Ascending aorta (tissue), 2 donors: ENCODE measurements around the gene ST7L. TPM values are rescaled to one million over a fixed set of nuclear protein-coding genes. Genes with fewer than 3 reads are reported as not detected.

Experiments used
- DNase-seq, 2 donors: peaks; one replicate each; pipeline ENCODE4 v3.0.0-alpha.2; 2019; ENCODE audit warnings: low spot score in 2 of 2
- H3K27ac ChIP-seq, 2 donors: fragments of 200-600 bp; sonication (generic); one replicate each; pipeline ENCODE4 v1.5.1; 2016 to 2017; ENCODE audit warnings: mild to moderate bottlenecking in 1 of 2
- H3K27me3 ChIP-seq: fragments of 200-600 bp; sonication (generic); one replicate; pipeline ENCODE4 v1.5.1; 2017
- H3K36me3 ChIP-seq, 2 donors: fragments of 200-600 bp; sonication (generic); one replicate each; pipeline ENCODE4 v1.5.1; 2016
- H3K4me1 ChIP-seq, 2 donors: fragments of 200-600 bp; sonication (generic); one replicate each; pipeline ENCODE4 v1.5.1; 2016 to 2017; ENCODE audit warnings: mild to moderate bottlenecking in 1 of 2
- H3K4me3 ChIP-seq, 2 donors: fragments of 200-600 bp; sonication (generic); one replicate each; pipeline ENCODE4 v1.5.1; 2016 to 2017; ENCODE audit warnings: mild to moderate bottlenecking in 1 of 2
- H3K9me3 ChIP-seq, 2 donors: fragments of 200-600 bp; sonication (generic); one replicate each; pipeline ENCODE4 v1.5.1; 2016
- CTCF ChIP-seq, 3 experiments: fragments of 200-600 bp in 2 of 3; fragments of 450-650 bp in 1 of 3; sonication (generic) in 2 of 3; IDR thresholded peaks; one replicate each; pipeline ENCODE4 v1.5.1; 2016 to 2019; ENCODE audit warnings: antibody characterized with exemption in 3 of 3, mild to moderate bottlenecking in 1 of 3, moderate library complexity in 1 of 3
- intact Hi-C: fragments of 100-400 bp; cut with DNase I; formaldehyde crosslinking; loops from one replicate; pipeline ENCODE4 v1.15.1; 2023
- total RNA-seq: library from RNA; depleted of rRNA; stranded (reverse); fragments of >200 nt; gene quantifications from one replicate; pipeline ENCODE4 v1.1.0, GENCODE V29; 2016

Gene ST7L
- total RNA-seq, 1 donor from 2014 or later = 4.0 TPM

- no peak overlapping the region for H3K27ac ChIP-seq
- no peak for TF ChIP-seq CTCF (IDR thresholded peaks at IDR 0.05)
Measured at GRCh38 chr1:112522621-112523020, 96.3 kb downstream of the ST7L start.

GRCh38 chr1:112520166-112520565, 98.8 kb downstream of the ST7L start:
- H3K4me1 ChIP-seq = no peaks in the 10 kb centered on the region
- TF ChIP-seq CTCF (IDR thresholded peaks at IDR 0.05) = no peak
- peaks cover 0 to 23% of the 10 kb centered on the region in 2 donors for H3K36me3 ChIP-seq
- no peaks in the 10 kb centered on the region for H3K9me3 ChIP-seq
- no peak for DNase-seq
- H3K4me3 ChIP-seq = no peak overlapping the region
- H3K27ac ChIP-seq = no peak overlapping the region
- intact Hi-C loops = no loop called here
- no peaks in the 10 kb centered on the region for H3K27me3 ChIP-seq

More at GRCh38 chr1:112522621-112523020, 96.3 kb downstream of the ST7L start:
- intact Hi-C loops = no loop called here
- no peak for DNase-seq
- H3K9me3 ChIP-seq = no peaks in the 10 kb centered on the region
- peaks cover 2 to 35% of the 10 kb centered on the region in 2 donors for H3K36me3 ChIP-seq
- no peaks in the 10 kb centered on the region for H3K4me1 ChIP-seq
- H3K27me3 ChIP-seq = no peaks in the 10 kb centered on the region
- no peak overlapping the region for H3K4me3 ChIP-seq

- no peak for TF ChIP-seq CTCF (IDR thresholded peaks at IDR 0.05)
- H3K9me3 ChIP-seq = no peaks in the 10 kb centered on the region
- peaks cover 0 to 21% of the 10 kb centered on the region in 2 donors for H3K36me3 ChIP-seq
- H3K27me3 ChIP-seq = no peaks in the 10 kb centered on the region
- intact Hi-C loops = no loop called here
- DNase-seq = no peak
- H3K4me3 ChIP-seq = no peak overlapping the region
- H3K27ac ChIP-seq = no peak overlapping the region
- no peaks in the 10 kb centered on the region for H3K4me1 ChIP-seq
Measured at GRCh38 chr1:112518186-112518585, 100.8 kb downstream of the ST7L start.

- intact Hi-C loops = no loop called here
- DNase-seq = no peak
- Histone ChIP-seq H3K9me3 (no peaks in the 10 kb centered on the region), H3K27me3 (no peaks in the 10 kb centered on the region), H3K4me3 (no peak overlapping the region), H3K4me1 (no peaks in the 10 kb centered on the region), H3K36me3 (peaks cover 0 to 17% of the 10 kb centered on the region in 2 donors), H3K27ac (no peak overlapping the region)
- no peak for TF ChIP-seq CTCF (IDR thresholded peaks at IDR 0.05)
Measured at GRCh38 chr1:112517646-112518045, 101.3 kb downstream of the ST7L start.

DNA sequence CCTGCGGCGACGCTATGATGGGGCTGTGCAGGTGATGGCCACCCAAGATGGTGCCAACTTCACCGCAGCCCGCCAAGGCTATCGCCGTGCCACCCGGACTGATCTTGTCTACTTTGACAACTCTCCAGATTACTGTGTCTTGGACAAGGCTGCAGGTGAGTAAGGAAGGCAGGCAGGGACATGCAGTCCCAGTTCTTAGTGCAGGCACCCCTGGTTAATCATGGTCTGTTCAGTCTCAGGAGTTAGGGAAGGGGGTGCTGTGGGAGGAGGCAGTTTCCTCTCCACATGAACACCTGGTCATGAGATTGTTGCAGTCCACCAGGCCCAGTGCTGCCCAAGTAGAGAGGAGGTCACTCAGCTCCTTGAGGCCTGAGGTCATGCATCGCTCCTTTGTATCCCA, 101.7 kb downstream of the ST7L start:
- intact Hi-C loops = no loop called here
- Histone ChIP-seq H3K27me3 (no peaks in the 10 kb centered on the region), H3K9me3 (no peaks in the 10 kb centered on the region), H3K4me1 (no peaks in the 10 kb centered on the region), H3K4me3 (no peak overlapping the region), H3K27ac (no peak overlapping the region), H3K36me3 (peaks cover 0 to 15% of the 10 kb centered on the region in 2 donors)
- DNase-seq = no peak
- no peak for TF ChIP-seq CTCF (IDR thresholded peaks at IDR 0.05)

DNA sequence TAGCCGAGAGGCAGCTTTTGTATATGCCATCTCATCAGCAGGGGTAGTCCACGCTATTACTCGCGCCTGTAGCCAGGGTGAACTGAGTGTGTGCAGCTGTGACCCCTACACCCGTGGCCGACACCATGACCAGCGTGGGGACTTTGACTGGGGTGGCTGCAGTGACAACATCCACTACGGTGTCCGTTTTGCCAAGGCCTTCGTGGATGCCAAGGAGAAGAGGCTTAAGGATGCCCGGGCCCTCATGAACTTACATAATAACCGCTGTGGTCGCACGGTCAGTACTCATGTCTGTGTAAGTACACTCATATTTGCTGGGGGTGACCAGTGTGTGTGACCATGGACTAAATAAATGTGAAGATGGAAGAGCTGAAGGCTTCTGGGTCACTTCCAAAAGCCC, 102.8 kb downstream of the ST7L start:
- no peaks in the 10 kb centered on the region for H3K4me1 ChIP-seq
- H3K27me3 ChIP-seq = no peaks in the 10 kb centered on the region
- H3K36me3 ChIP-seq = peaks cover 0 to 11% of the 10 kb centered on the region in 2 donors
- TF ChIP-seq CTCF (IDR thresholded peaks at IDR 0.05) = no peak
- DNase-seq = no peak
- H3K4me3 ChIP-seq = no peak overlapping the region
- no peaks in the 10 kb centered on the region for H3K9me3 ChIP-seq
- no peak overlapping the region for H3K27ac ChIP-seq
- intact Hi-C loops = no loop called here
